IMR-90 (cell line): ENCODE data around the gene POU3F3. TPM values are rescaled to one million over a fixed set of nuclear protein-coding genes. Genes with fewer than 3 reads are reported as not detected.

Experiments
- ATAC-seq: fragments of 200-7000 bp; cut with Tn5 transposase; 2 replicates; pipeline ENCODE4 v1.9.1; 2020; ENCODE audit warnings: low read depth, mild to moderate bottlenecking, moderate library complexity
- BruUV-seq: library from RNA; stranded (reverse); fragments of 400-500 nt; replicated peaks from 2 replicates; lab custom pipeline; 2021; lab: Mats Ljungman, UMichigan
- CTCF ChIA-PET: fragments of 300-600 bp; formaldehyde crosslinking; extraction: SDS; loops from one replicate; lab custom pipeline; 2021; ENCODE audit warnings: antibody characterized with exemption; lab: Yijun Ruan, JAX
- POLR2A ChIA-PET: fragments of 300-600 bp; sonication (Branson Sonifier 250); formaldehyde crosslinking; loops from one replicate; lab custom pipeline; 2022; ENCODE audit warnings: antibody characterized with exemption; ENCODE audit not compliant: unreplicated experiment; lab: Charles Lee
- DNase-seq: peaks from one replicate; pipeline ENCODE4 v3.0.0; 2013
- H2AFZ ChIP-seq: replicated peaks from 2 replicates; pipeline ENCODE3; 2013; ENCODE audit warnings: low read length, mild to moderate bottlenecking; ENCODE audit not compliant: poor library complexity
- H2AK5ac ChIP-seq: 2 replicates; pipeline ENCODE4 v1.6.1; 2013; ENCODE audit warnings: low read depth, low read length, inconsistent platforms
- H2AK9ac ChIP-seq: replicated peaks from 2 replicates; pipeline ENCODE3; 2013; ENCODE audit warnings: mild to moderate bottlenecking, low read depth, low read length, moderate library complexity; ENCODE audit not compliant: poor library complexity
- H2BK120ac ChIP-seq: 2 replicates; pipeline ENCODE4 v1.6.1; 2013; ENCODE audit warnings: low read depth, low read length, inconsistent platforms
- H2BK15ac ChIP-seq: 3 replicates; pipeline ENCODE4 v1.6.1; 2013; ENCODE audit warnings: low read depth, low read length, inconsistent platforms
- H2BK20ac ChIP-seq: 2 replicates; pipeline ENCODE4 v1.6.1; 2013; ENCODE audit warnings: low read depth, mild to moderate bottlenecking, inconsistent platforms, low read length, moderate library complexity
- H2BK5ac ChIP-seq: 2 replicates; pipeline ENCODE4 v1.6.1; 2013; ENCODE audit warnings: mild to moderate bottlenecking, low read depth, low read length, inconsistent platforms; ENCODE audit not compliant: poor library complexity, severe bottlenecking
- H3K14ac ChIP-seq: replicated peaks from 2 replicates; pipeline ENCODE4 v1.6.1; 2013; ENCODE audit warnings: low read depth, low read length, inconsistent platforms
- H3K18ac ChIP-seq: 2 replicates; pipeline ENCODE4 v1.6.1; 2013; ENCODE audit warnings: low read depth, low read length, control low read depth
- H3K23ac ChIP-seq: 2 replicates; pipeline ENCODE4 v1.6.1; 2013; ENCODE audit warnings: low read depth, low read length, inconsistent platforms
- H3K27ac ChIP-seq: 2 replicates; pipeline ENCODE4 v1.5.1; 2013; ENCODE audit warnings: mild to moderate bottlenecking, control low read depth, low read length; ENCODE audit not compliant: insufficient read depth
- H3K27me3 ChIP-seq: 2 replicates; pipeline ENCODE4 v1.6.1; 2013; ENCODE audit warnings: low read length; ENCODE audit not compliant: control insufficient read depth, insufficient read depth
- H3K36me3 ChIP-seq: 2 replicates; pipeline ENCODE4 v1.6.1; 2013; ENCODE audit warnings: low read length, mixed read lengths; ENCODE audit not compliant: control insufficient read depth, insufficient read depth
- H3K4ac ChIP-seq: 2 replicates; pipeline ENCODE4 v1.6.1; 2013; ENCODE audit warnings: low read depth, low read length, inconsistent platforms
- H3K4me1 ChIP-seq: 2 replicates; pipeline ENCODE4 v1.6.1; 2013; ENCODE audit warnings: low read length, mixed read lengths; ENCODE audit not compliant: control insufficient read depth, insufficient read depth
- H3K4me2 ChIP-seq: 2 replicates; pipeline ENCODE4 v1.6.1; 2013; ENCODE audit warnings: low read depth, mild to moderate bottlenecking, control low read depth, low read length, moderate library complexity
- H3K4me3 ChIP-seq: 2 replicates; pipeline ENCODE4 v1.5.1; 2013; ENCODE audit warnings: low read depth, mild to moderate bottlenecking, control low read depth, low read length, moderate library complexity; ENCODE audit not compliant: insufficient read depth
- H3K56ac ChIP-seq: 2 replicates; pipeline ENCODE4 v1.6.1; 2013; ENCODE audit warnings: low read length, inconsistent platforms; ENCODE audit not compliant: insufficient read depth; ENCODE audit errors: extremely low read depth
- H3K79me1 ChIP-seq, 2 experiments: 2 replicates each; pipeline ENCODE4 v1.6.1; 2013; ENCODE audit warnings: low read length in 2 of 2, inconsistent platforms in 1 of 2, low read depth in 1 of 2
- H3K9ac ChIP-seq: 2 replicates; pipeline ENCODE4 v1.6.1; 2013; ENCODE audit warnings: low read depth, low read length, control low read depth
- H3K9me1 ChIP-seq: 2 replicates; pipeline ENCODE4 v1.6.1; 2013; ENCODE audit warnings: low read length, inconsistent platforms; ENCODE audit not compliant: insufficient read depth
- H3K9me3 ChIP-seq: 2 replicates; pipeline ENCODE4 v1.6.1; 2013; ENCODE audit warnings: low read length; ENCODE audit not compliant: control insufficient read depth, insufficient read depth
- H4K20me1 ChIP-seq: 2 replicates; pipeline ENCODE4 v1.6.1; 2013; ENCODE audit warnings: low read length, inconsistent platforms; ENCODE audit not compliant: insufficient read depth
- H4K5ac ChIP-seq: 2 replicates; pipeline ENCODE4 v1.6.1; 2013; ENCODE audit warnings: mild to moderate bottlenecking, low read depth, low read length, control low read depth
- H4K8ac ChIP-seq, 2 experiments: 2 replicates each; pipeline ENCODE4 v1.6.1; 2013; ENCODE audit warnings: low read depth in 2 of 2, low read length in 2 of 2, control low read depth in 1 of 2, inconsistent platforms in 1 of 2
- H4K91ac ChIP-seq: 2 replicates; pipeline ENCODE4 v1.6.1; 2013; ENCODE audit warnings: low read depth, low read length, inconsistent platforms; ENCODE audit not compliant: insufficient read depth
- BHLHE40 ChIP-seq: fragments of 150-350 bp; IDR thresholded peaks from 2 replicates; pipeline ENCODE4 v1.6.1; 2016; ENCODE audit warnings: mild to moderate bottlenecking, low read depth, low read length
- CEBPB ChIP-seq: IDR thresholded peaks from 2 replicates; pipeline ENCODE4 v1.6.1; 2012; ENCODE audit warnings: low read depth, low read length, improper control_type of control experiment
- FOS ChIP-seq: fragments of 150-350 bp; IDR thresholded peaks from 2 replicates; pipeline ENCODE4 v1.6.1; 2016; ENCODE audit warnings: low read depth, low read length
- MXI1 ChIP-seq: IDR thresholded peaks from 2 replicates; pipeline ENCODE4 v1.6.1; 2012; ENCODE audit warnings: low read depth, mild to moderate bottlenecking, low read length, moderate library complexity, borderline replicate concordance
- NFE2L2 ChIP-seq: fragments of 150-350 bp; IDR thresholded peaks from 2 replicates; pipeline ENCODE4 v1.6.1; 2016; ENCODE audit warnings: low read depth, mild to moderate bottlenecking, low read length
- RAD21 ChIP-seq: IDR thresholded peaks from 2 replicates; pipeline ENCODE4 v1.6.1; 2012; ENCODE audit warnings: low read length, improper control_type of control experiment
- RCOR1 ChIP-seq: IDR thresholded peaks from 2 replicates; pipeline ENCODE4 v1.6.1; 2012; ENCODE audit warnings: mild to moderate bottlenecking, low read length, improper control_type of control experiment; ENCODE audit not compliant: insufficient replicate concordance
- RFX5 ChIP-seq: IDR thresholded peaks from 2 replicates; pipeline ENCODE4 v1.8.0; 2012; ENCODE audit warnings: low read depth, mild to moderate bottlenecking, low read length, moderate library complexity
- SMC3 ChIP-seq: fragments of 150-350 bp; IDR thresholded peaks from 2 replicates; pipeline ENCODE4 v1.6.1; 2016; ENCODE audit warnings: low read depth, mild to moderate bottlenecking, antibody characterized with exemption, low read length, moderate library complexity
- USF2 ChIP-seq: fragments of 150-350 bp; IDR thresholded peaks from 2 replicates; pipeline ENCODE4 v1.6.1; 2017; ENCODE audit warnings: mild to moderate bottlenecking, antibody characterized with exemption, low read length, low read depth
- WGBS, 2 experiments: methylation state at CpG; one replicate each; pipeline versions ENCODE4 v1.1.5 to v1.1.7; 2013; ENCODE audit warnings: missing lambda C conversion rate in 2 of 2; ENCODE audit not compliant: insufficient read length in 1 of 2; ENCODE audit errors: extremely low coverage in 2 of 2; 5-methylcytosine and 5-hydroxymethylcytosine counted together
- dilution Hi-C: fragments of 300-500 bp; cut with HindIII; formaldehyde crosslinking; loops from one replicate; pipeline ENCODE4 v1.14.3; 2018; ENCODE audit warnings: low sequenced_read_pairs; ENCODE audit not compliant: unreplicated experiment
- in situ Hi-C: fragments of 300-500 bp; cut with MboI; formaldehyde crosslinking; loops from 3 replicates; pipeline ENCODE4 v1.14.3; 2019; ENCODE audit warnings: low sequenced_read_pairs, inconsistent platforms, mixed read lengths
- intact Hi-C: fragments of 100-400 bp; cut with micrococcal nuclease; formaldehyde crosslinking; loops from 2 replicates; pipeline ENCODE4 v1.10.0; 2022
- polyA plus RNA-seq, 3 experiments: library from polyadenylated mRNA; depleted of rRNA; stranded (reverse); fragments of >200 nt; gene quantifications; 2 replicates each; pipeline ENCODE4 v1.2.3, GENCODE V29; 2012; ENCODE audit warnings: low replicate concordance in 1 of 3
- total RNA-seq: library from RNA; depleted of rRNA; stranded (reverse); fragments of >200 nt; gene quantifications from 2 replicates; pipeline ENCODE4 v1.2.3, GENCODE V29; 2012
- TF ChIP-seq, protein P1 (sequence below): fragments of 150-350 bp; IDR thresholded peaks from 2 replicates; pipeline ENCODE4 v1.6.1; 2016; ENCODE audit warnings: low read depth, mild to moderate bottlenecking, low read length, moderate library complexity, borderline replicate concordance
- TF ChIP-seq, protein P2 (sequence below): conservative IDR thresholded peaks from 2 replicates; pipeline ENCODE4 v1.5.1; 2012; ENCODE audit warnings: mild to moderate bottlenecking, low read depth, low read length, improper control_type of control experiment

POU3F3 gene
- total and polyA plus RNA-seq, 2 of the 4 experiments (the other 2 are of a cell fraction), result not detected

- Histone ChIP-seq H2BK120ac (no peak overlapping the region), H3K4me3 (no peak overlapping the region), H2BK15ac (no peak overlapping the region), H4K20me1 (no peaks in the 10 kb centered on the region), H3K56ac (no peak overlapping the region), H4K5ac (no peak overlapping the region), H3K14ac (no peak overlapping the region), H2AK9ac (no peak overlapping the region), H3K9me3 (peaks cover 3% of the 10 kb centered on the region; the same call in 1 of the 2 replicates), H4K91ac (no peak overlapping the region), H3K27me3 (no peaks in the 10 kb centered on the region), H3K4me1 (no peaks in the 10 kb centered on the region), H2AK5ac (no peak overlapping the region), H3K18ac (no peak overlapping the region), H3K23ac (no peak overlapping the region), H3K9ac (no peak overlapping the region), H3K4ac (no peak overlapping the region), H3K4me2 (no peak overlapping the region), H2BK20ac (no peak overlapping the region), H3K9me1 (no peaks in the 10 kb centered on the region), H2BK5ac (no peak overlapping the region), H2AFZ (no peak overlapping the region), H3K36me3 (no peaks in the 10 kb centered on the region), H4K8ac (no peak overlapping the region), H3K79me1 (no peaks in the 10 kb centered on the region), H3K27ac (no peak overlapping the region)
- 67% methylated on average over 1 of the region's 6 CpGs; no CpG with 5 or more reads in 1 of the 2 experiments for WGBS, 2 experiments
- DNase-seq (no peak), ATAC-seq (no peak)
- no TSS peak for BruUV-seq
- ChIA-PET POLR2A (no interaction called here), CTCF (no interaction called here)
- dilution Hi-C loops, result no loop called here
- intact Hi-C loops, result no loop called here
- in situ Hi-C loops, result no loop called here
- TF ChIP-seq, protein P1, sequence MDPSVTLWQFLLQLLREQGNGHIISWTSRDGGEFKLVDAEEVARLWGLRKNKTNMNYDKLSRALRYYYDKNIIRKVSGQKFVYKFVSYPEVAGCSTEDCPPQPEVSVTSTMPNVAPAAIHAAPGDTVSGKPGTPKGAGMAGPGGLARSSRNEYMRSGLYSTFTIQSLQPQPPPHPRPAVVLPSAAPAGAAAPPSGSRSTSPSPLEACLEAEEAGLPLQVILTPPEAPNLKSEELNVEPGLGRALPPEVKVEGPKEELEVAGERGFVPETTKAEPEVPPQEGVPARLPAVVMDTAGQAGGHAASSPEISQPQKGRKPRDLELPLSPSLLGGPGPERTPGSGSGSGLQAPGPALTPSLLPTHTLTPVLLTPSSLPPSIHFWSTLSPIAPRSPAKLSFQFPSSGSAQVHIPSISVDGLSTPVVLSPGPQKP, result no peak
- TF ChIP-seq, protein P2, sequence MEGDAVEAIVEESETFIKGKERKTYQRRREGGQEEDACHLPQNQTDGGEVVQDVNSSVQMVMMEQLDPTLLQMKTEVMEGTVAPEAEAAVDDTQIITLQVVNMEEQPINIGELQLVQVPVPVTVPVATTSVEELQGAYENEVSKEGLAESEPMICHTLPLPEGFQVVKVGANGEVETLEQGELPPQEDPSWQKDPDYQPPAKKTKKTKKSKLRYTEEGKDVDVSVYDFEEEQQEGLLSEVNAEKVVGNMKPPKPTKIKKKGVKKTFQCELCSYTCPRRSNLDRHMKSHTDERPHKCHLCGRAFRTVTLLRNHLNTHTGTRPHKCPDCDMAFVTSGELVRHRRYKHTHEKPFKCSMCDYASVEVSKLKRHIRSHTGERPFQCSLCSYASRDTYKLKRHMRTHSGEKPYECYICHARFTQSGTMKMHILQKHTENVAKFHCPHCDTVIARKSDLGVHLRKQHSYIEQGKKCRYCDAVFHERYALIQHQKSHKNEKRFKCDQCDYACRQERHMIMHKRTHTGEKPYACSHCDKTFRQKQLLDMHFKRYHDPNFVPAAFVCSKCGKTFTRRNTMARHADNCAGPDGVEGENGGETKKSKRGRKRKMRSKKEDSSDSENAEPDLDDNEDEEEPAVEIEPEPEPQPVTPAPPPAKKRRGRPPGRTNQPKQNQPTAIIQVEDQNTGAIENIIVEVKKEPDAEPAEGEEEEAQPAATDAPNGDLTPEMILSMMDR, result no peak
- no peak for TF ChIP-seq NFE2L2
- no peak for TF ChIP-seq RAD21
- no peak for TF ChIP-seq CEBPB
- no peak for TF ChIP-seq BHLHE40
- TF ChIP-seq RFX5, result no peak
- no peak for TF ChIP-seq FOS
- no peak for TF ChIP-seq SMC3
- TF ChIP-seq RCOR1, result no peak
- TF ChIP-seq MXI1, result no peak
- no peak for TF ChIP-seq USF2
These were observed 35.7 kb upstream of the POU3F3 start for GRCh38 chr2:104818264-104818663.
